ENCODE measurements around the gene CMSS1.

DNA sequence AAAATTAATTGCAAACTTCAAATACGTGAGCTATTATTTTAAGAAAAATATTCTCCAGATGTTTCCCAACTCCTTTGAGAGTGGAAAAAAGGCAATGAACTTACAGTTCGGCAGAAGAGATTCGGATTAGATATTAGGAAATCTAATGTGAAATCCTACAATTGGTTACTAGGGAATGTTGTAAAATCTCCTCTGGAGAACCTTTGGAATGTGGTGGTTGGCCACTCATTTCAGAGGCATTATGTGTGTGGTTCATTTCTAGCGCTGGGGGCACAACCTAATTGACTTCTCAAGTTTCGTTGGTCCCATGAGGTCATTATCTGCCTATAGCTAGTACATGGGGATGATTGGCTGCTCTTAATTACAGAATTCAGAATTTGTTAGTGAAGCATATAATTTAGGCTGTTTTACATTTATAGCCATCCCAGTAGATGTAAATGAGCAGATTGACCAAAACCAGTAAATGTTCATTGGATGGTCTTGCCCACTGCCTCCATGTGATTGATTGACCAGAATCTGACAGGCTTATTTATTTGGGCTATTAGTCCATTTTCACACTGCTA lies 34.6 kb upstream of the CMSS1 start:
- TF ChIP-seq, protein P1, sequence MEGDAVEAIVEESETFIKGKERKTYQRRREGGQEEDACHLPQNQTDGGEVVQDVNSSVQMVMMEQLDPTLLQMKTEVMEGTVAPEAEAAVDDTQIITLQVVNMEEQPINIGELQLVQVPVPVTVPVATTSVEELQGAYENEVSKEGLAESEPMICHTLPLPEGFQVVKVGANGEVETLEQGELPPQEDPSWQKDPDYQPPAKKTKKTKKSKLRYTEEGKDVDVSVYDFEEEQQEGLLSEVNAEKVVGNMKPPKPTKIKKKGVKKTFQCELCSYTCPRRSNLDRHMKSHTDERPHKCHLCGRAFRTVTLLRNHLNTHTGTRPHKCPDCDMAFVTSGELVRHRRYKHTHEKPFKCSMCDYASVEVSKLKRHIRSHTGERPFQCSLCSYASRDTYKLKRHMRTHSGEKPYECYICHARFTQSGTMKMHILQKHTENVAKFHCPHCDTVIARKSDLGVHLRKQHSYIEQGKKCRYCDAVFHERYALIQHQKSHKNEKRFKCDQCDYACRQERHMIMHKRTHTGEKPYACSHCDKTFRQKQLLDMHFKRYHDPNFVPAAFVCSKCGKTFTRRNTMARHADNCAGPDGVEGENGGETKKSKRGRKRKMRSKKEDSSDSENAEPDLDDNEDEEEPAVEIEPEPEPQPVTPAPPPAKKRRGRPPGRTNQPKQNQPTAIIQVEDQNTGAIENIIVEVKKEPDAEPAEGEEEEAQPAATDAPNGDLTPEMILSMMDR (IDR thresholded peaks at IDR 0.05) = no peak
- TF ChIP-seq POLR2A (IDR thresholded peaks at IDR 0.05) = no peak
